NCI-H1436 (cell line): Measurements from ENCODE around the gene RPS6KC1.
"Not testable (repeated sequence)": the region's sequence is repeated elsewhere in the genome, so short reads cannot be mapped to it uniquely, and the experiment has no call there.

Source experiments
- DNase-seq: peaks from one replicate; lab custom pipeline; 2025; lab: John Stamatoyannopoulos, UW

RPS6KC1 gene

DNA sequence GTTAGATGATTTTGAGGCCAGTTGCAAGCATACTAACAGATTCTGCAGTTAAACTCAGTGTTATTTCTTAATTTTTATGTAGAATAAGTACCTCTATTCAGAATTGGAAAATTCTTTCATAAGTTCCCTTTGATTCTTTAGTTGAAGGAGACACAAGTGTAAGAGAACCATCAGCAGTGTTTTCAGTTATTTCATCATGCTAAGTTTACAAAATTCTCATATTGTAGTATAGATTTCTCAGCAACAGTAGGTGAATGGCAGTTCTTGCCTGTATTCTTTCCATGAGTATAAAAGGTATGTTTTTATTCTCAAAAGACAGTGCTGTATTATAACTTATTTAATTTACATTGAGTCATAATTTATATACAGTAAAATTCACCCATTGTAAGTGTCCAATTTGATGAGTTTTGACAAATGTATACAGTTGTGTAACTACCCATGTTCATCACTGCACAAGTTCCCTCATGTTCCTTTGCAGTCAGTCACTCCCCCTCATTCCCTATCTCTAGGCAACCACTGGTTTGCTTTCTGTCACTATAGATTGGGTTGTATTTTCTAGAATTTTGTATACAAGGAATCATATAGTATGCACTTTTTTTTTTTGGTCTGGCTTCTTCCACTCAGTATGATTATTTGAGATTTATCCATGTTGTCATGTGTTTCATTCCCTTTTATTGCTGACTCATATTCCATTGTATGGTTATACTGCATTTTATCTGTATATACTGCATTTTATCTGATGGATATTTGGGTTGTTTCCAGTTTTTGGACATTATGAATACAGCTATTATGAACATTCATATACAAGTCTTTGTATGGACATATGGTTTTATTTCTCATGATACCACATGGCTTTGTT, 3.9 kb downstream of the RPS6KC1 start:
- DNase-seq, result no peak

DNA sequence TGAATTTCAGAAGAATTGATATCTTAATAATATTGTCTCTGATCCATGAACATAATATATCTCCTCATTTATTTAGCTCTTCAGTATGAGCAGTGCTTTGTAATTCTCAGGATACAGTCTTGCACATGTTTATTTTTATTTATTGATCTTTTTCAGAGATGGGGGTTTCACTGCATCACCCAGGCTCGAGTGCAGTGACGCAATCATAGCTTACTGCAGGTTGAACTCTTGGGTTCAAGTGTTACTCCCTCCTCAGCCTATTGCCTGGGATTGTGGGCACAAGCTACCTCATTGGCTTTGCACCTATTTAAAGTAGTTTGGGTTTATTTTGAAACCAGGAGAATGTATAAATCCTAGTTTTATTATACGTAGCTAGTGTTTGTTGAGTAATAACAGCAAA, 4.7 kb downstream of the RPS6KC1 start:
- no peak for DNase-seq

DNA sequence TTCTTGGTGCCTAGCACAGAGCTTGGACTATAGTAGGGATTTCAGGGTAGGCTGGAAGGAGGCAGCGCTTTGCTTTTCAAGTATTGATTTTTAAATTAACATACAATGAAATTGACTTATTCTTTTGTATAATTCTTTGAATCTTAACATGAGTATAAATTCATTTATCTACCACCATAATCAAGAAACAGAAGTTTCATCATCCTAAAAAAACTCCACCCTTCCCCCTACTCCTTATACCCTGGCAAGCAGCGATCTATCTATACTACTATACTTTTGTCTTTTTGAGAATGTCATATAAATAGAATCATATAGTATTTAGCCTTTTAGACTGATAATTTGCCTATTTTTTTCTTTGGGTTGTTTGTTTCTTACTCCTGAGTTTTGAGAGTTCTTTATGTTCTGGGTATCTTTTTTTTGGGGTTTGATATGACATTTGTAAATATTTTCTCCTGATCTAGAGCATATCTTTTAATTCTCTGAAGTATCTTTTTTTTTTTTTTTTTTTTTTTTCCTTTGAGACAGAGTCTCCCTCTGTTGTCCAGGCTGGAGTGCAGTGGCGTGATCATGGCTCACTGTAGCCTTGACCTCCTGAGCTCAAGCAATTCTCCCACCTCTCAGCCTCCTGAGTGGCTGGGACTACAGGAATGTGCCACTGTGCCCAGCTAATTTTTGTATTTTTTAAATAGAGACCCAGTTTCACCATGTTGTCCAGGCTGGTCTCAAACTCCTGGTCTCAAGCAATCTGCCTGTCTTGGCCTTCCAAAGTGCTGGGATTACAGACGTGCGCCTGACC, 6.4 kb downstream of the RPS6KC1 start:
- DNase-seq, result no peak

DNA sequence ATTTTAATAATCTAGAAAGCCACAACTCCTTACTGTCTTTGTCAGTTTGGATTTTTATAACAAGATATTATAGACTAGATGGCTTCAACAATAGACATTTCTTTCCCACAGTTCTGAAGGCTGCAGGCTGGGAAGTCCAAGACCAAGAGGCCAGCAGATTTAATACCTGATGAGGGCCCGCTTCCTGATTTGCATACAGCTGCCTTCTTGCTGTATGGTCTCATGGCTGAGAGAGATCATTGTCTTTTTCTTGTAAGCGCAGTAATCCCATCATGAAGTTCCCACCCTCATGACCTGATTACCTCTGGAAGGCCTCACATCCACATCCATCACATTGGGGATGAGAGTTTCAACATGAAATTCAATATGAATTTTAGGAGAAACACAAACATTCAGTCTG, 9.8 kb downstream of the RPS6KC1 start:
- DNase-seq, result no peak

DNA sequence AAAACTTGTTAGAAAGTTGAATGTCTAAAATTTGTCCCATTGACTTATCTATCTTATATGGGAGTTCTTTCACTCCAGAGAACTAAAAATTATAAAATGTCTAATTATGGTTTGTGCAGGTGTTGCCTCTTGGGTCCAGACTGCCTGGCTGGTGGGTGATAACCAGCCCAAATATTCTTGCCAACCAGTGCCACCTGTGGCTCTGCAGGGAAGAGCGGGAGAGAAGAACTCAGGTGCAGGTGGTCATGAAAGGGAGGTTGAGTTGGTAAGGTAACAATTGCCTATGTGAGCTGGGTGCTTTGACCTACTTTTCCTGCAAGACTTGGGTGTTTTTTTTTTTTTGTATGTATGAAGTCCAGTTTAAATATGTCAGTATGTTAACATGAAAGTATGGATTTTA, 10.2 kb downstream of the RPS6KC1 start:
- DNase-seq, result no peak

DNA sequence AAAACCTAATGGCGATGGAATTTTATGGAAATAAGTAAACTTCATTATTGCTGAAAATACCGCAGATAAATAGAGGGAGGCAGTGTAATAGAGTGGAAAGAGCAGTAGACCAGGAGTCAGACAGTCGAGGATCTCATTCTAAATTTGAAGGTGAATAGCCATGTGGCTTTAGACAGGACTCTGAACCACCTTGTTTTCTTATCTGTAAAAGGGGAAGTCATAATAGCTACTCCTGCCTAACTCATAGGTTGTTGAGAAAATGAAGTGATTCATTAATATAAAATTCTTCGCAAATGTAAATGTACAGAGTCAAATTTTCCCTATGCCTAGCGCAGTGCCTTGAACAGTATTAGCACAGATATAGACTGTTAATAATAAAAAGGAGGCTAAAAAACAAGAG, 14.8 kb downstream of the RPS6KC1 start:
- no peak for DNase-seq

DNA sequence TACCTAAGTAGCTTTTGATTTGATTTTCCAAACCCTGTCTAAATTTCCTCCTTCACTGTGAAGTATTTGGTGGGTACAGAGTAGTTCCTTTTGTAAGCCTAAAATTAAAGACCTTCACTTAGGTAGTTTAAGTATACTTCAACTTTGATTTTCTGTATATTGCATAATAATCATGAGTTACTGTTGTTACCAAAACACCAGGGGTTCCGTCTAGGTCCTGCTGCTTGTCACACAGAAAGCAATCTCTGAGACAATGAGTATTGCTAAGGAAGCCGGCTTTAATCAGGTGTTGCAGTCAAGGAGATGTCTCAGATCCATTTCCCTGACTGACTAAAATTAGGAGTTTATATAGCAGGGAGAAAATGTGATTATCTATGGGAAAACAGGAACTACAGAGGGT, 15.3 kb downstream of the RPS6KC1 start:
- DNase-seq, result no peak

DNA sequence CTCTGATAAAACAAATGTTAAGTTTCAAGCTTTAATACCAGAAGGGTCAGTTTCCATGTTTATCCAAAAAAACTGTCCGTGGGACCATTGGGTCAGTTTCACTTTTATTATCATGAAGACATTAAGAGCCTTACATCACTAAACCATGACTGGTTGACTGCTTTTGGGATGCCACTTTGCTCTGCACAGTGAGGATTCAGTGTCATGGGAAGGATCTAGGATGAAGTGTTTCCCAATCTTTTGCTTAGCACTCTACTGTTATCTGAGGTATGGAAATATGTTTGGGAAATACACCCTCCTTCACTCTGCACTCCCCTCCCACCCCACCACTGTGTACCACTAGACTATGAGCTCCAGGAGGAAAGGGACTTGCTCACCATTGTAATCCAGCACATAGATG, 16.3 kb downstream of the RPS6KC1 start:
- DNase-seq, result no peak

DNA sequence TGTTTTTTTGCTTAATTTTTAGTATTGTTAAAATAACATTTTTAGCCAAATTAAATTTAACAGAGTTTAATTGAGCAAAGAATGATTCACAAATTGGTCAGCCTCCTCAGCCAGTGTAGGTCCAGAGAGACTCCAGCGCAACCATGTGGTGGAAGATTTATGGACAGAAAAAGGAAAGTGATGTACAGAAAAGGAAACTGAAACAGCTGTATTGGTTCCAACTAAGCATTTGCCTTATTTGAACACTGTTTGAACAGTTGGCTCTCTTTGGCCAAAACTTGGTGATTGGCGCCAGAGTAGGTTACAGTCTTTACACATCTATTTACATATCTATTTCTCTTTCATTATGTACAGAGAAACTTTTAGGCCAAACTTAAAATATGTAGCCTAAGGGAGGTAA, 19.4 kb downstream of the RPS6KC1 start:
- no peak for DNase-seq

DNA sequence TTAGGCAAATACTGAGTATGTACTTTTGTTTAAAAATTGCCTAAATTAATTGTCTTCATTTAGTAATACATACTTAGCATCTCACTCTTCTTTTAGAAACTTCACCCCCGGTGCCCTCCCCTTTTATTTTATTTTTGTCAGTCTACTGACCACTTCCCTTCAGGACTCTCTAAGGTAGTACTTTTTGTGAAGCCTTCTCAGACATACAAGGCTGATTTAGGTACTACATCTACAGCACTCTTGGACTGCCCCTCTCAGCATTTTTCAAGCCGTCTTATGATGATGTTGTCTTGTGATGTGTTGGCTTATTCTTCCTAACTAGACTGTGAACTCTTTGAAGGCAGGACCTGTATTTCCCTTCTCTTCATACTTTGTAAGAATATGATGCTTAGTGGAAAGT, 24.7 kb downstream of the RPS6KC1 start:
- no peak for DNase-seq

DNA sequence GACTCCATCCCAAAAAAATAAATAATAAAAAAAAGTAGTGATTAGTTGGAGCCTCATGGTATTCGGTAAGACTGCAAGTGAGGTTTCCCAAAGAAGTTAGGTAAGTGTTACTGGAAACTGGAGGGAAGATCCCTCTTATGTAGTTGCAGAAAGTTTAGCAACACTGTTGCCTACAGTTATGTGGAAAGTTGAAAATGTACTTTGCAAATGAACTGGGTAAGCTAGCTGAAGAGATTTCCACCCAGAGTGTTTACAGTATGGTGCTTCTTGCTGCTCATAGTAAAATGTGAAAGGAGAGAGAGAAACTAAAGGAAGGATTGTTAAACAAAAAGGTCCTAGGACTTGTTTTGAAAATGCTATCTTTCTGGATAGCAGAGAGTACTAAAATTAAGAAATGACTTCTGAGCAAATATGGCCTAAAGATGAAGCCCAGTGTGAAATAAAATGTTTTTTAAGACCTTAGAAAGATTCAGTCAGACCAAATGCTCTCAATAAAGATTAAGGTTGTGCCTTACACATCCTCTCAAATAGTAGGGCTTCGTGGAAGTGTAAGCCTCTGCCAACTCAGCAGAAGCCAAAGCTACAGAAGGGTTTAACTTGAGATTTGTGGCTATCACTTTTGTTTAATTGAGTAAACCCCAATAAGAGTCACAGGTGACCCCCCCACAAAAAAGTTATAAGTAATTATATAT, 31.5 kb downstream of the RPS6KC1 start:
- DNase-seq, result no peak

DNA sequence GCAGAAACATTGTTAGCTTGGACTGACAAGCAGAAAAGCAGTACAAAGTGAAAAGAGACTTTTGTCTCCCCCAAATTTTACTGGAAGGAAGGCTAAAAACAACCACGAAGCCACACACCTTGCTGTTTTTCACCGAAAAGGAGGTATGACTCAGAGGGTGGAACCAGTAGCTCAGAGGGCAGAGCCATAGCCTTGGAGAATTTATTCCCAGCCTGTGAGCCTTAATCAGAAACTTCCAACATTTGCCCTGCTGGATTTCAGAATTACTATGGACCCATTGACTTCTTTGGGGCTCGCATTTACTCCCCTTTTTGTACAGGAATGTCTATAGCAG, 32.0 kb downstream of the RPS6KC1 start:
- no peak for DNase-seq

DNA sequence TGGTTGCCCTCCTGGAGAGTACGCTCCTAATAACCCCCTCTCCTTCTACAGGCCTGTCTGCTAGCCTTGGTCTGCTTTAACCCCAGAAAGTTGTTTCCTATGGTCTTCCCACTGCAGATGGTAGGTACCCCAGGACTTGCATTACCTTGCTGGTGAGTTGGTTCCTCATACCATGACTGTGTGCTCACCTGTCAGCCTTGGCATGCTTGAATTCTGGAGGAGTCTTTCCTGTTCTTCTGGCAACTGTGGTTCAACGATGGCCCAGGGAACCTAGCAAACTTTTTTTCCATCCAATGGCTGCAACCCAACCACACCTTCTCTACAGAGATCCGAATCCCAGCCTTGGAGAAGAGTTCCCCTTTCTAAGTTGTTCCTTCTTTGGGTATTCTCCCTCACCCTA, 36.9 kb downstream of the RPS6KC1 start:
- no peak for DNase-seq

DNA sequence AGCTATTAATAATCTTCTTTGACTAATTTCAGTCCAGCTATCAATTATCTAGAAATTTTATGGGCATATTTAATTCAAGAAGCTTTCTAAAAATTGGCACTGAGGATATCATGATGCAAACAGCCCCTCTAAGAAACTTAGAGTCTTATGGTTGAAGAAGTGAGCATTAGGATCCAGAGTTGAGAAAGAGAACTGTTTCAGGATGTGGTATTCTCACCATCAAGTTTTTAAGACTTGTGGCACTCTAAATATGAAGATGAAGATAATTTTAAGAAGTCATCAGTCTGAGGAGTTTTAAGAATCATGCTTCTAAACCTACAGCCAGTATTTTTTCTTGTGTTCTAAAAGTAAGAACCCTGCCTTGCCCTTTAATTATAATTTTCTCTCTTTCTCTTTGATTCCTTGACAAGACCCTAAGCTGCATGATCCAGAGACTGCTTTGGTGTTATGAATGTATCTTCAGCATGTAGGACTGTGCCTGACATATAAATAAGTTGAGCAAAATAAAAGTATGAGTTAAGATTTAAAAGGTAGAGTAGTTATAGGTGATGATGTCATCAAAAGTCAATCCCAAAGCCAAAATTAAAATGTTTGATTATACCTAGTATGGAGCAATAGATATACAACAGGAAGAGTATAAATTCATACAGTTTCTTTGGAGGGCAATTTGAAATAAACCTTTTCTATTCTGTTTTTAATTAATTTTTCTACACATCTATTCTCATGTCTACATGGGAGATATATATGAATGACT, 39.1 kb downstream of the RPS6KC1 start:
- DNase-seq, result no peak

DNA sequence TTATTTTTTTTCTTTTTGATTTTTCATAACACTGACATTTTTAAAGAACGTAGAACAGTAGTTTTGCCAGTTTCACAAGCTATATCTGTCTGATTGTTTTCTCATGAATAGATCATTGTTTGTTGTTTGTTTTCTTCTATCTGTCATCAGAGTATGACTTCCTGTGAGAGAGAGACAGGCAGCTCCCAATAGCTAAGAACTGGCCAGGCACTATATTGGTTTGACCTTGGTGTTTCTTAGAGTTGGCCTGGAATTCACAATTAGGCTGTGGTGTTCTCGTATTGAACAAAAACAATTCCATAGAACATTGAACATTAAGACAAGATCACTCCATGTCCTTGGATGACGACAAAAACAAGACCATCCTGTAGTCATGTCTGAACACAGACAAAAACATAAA, 43.4 kb downstream of the RPS6KC1 start:
- DNase-seq, result no peak

DNA sequence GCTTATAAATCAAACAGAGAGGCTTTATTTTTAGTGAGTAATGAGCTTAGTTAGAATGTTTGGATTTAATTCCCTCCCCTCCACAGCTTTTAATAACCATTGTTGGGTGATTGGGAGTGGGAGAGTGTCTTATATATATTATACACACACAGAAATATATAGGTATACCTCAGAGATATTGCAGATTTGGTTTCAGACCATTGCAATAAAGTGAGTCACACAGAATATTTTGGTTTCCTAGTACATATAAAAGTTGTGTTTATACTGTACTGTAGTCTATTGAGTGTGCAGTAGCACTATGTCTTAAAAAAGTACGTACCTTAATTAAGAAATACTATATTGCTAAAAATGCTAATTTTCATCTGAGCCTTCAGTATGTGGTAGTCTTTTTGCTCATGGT, 44.4 kb downstream of the RPS6KC1 start:
- no peak for DNase-seq

DNA sequence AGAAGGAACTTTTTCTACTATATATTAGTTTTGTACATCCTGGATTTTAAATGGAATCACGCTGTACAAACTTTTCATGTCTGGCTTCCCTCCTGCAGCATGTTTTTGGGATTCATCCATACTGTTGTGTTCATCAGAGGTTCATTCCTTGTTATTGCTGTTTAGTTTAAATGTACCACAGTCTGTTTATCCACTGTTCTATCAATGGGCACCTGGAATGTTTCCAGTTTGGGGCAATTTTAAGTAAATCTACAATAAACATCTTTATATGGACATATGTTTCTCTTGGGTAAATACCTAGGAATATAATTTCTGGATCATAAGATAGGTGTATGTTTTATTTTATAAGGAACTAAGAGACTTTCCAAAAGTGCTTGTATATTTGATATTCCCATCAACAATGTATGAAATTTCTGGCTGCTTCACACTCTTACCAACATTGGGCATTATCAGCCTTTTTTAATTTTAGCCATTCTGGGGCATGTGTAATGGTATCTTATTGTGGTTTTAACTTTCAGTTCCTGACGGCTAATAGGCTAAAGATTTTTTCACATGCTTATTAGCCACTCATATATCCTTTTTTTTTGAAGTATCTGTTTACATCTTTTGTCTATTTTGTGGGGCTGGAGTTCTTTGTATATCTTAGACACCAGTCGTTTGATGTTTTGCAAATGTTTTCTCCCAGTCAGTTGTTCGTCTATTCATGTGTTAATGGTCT, 48.8 kb downstream of the RPS6KC1 start:
- no peak for DNase-seq

DNA sequence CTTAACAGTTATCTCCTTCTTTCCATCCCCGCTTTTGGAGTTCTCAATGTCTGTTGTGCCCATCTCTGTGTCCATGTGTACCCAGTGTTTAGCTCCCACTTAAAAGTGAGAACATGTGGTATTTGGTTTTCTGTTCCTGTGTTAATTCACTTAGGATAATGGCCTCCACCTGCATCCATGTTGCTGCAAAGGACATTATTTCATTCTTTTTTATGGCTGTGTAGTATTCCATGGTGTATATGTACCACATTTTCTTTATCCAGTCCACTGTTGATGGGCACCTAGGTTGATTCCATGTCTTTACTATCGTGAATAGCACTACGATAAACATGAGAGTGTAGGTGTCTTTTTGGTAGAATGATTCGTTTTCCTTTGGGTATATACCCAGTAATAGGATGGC, 49.5 kb downstream of the RPS6KC1 start:
- DNase-seq, result not testable (repeated sequence)

DNA sequence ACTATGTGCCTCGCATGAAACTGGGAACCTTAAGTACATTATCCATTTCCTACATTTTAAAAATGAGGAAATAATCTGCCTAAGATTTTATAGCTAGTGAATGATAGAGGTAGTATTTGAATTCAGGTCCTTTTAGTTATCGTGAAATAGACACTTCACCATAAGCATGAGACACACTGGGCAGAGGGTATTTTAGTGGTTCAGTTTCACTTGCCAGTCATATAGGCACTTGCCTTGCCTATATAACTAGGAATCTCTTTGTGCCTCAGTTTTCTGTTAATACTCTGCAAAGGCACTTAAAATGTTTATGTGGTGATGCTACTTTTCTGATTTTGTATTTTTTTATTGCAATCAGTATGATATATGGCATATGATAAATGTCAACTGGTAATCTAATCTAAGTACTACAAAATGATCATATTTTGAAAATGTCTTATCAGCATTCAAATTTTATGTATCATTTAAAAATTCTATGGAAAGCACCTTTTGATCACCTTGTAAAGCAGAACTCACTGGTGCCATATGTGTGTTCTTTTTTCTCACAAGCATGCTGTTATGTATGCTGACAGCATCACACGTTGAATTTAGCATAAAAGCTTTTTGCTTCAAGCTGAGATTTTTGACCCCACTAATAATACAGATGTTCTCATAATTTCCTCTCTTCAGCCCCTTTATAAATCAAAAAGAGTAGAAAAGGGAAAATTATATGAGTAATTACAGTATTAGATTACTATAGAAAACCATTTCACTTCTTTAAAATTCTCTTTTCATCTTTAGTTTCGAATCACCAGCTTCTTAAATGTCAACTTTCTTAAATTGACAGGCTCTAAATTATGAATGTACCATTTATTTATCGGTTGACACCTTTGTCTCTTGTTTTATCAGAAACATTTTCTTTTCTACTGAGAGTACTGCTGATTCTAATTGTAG, 52.6 kb downstream of the RPS6KC1 start:
- DNase-seq, result no peak

DNA sequence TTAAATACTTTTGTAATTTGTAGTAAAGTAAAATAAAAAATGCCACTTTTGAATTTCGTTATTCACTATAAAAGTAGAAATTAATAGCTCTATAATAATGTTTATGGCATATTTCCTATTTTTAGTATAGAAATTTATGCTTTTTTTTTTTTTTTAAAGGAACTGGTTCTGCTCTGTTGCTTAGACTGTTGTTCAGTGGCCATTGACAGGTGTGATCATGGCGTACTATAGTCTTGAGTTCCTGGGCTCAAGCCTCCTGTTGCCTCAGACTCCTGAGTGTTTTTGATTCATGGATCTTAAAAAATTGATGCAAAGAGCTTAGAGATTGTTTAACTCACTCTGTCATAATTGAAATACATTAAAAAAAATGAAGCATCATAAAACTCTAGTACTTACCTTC, 53.6 kb downstream of the RPS6KC1 start:
- no peak for DNase-seq
